ENCODE data around the gene CHCHD3.

Gene CHCHD3

GRCh38 chr7:132861940-132862554 lies 219.8 kb downstream of the CHCHD3 start:
- DNase-seq (ENCODE audit: low spot score), result no peak

DNA sequence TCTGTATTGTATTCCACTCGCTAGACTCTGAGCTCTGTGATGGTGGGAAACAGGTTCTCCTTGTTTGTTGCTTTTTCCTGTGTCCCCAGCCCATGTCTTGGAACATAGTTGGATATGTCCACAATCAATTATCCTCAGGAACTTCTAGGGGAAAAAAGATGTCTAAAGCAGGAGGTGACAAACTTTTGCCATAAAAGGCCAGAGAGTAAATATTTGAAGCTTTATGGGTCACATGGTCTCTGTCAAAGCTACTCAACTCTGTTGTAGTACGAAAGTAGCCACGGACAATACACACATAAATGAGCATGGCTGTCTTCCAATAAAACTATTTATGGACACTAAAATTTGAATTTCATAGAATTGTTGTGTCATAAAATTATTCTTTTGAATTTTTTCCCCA lies 220.5 kb downstream of the CHCHD3 start:
- no peak for DNase-seq (ENCODE audit: low spot score)

GRCh38 chr7:132859199-132859598 lies 222.7 kb downstream of the CHCHD3 start:
- DNase-seq (ENCODE audit: low spot score), result no peak

DNA sequence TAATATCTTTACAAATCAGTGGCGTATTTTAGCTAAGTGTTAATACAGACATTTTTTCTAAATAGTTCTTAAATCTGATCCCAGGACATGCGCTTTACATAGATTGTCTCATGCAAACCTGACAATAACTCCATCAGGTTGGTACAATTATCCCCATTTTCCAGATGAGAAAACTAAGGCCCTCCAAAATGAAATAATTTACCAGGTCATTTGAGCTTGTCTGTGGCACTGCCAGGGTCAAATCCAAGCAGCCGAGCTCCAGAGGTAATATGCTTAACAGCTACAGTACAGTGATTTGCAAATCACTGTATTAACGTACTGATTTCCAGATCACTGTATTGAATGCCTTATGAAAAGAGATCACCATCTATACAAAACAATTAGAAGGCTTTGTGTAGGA lies 223.1 kb downstream of the CHCHD3 start:
- DNase-seq (ENCODE audit: low spot score), result no peak

DNA sequence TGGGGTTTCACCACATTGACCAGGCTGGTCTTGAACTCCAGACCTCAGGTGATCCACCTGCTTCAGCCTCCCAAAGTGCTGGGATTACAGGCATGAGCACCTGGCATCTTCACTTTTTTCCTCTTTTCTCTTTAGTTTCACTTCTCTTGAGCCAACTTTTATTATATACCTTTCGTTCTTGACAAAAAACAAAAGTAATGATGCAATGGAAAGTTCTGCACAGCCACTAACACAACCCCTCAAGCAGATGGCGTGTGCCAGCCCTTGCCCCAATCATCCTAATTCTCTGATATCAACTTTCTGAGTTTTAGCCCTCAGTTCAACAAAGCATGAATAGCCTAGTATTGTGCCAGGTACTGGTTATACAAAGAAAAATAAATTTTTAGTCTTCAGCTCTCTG lies 223.6 kb downstream of the CHCHD3 start:
- DNase-seq (ENCODE audit: low spot score), result no peak

GRCh38 chr7:132857703-132858102 lies 224.2 kb downstream of the CHCHD3 start:
- DNase-seq (ENCODE audit: low spot score), result no peak

DNA sequence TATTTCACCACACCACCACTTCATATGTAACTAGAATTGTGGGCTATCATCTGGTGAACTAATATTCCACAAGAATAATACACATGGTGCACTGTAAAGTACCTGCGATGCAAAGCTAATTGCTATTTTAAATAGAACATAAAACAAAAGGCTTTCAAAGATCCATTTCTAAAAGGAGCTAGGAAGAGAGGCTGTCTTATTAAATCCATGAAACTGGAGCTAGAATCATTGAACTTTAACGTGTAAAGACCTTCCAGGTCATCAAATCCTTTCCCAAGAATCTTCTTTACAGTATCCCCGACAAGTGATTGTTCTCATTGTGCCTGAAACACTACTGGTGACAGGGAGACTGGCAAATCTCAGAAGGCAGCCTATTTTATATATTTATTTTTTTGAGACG lies 224.9 kb downstream of the CHCHD3 start:
- DNase-seq (ENCODE audit: low spot score), result no peak

DNA sequence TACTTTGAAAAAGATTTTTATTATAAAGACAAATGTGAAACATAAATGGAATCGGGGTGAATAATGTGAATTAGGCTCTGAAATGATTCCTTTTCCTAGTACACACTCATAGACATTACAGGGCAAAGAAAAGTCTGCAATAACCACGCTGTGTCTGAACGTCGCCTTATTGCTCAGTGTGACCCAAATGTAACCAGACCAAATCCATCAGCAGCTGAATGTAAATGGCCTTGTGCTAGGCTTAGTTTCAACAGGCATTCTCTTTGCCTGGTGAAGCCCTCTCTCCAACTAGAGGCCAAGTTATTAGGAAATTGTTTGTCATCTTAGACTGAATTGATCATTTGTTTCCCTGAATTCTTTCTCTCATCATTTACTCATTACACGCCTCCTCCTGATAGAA lies 225.5 kb downstream of the CHCHD3 start:
- DNase-seq (ENCODE audit: low spot score), result no peak

DNA sequence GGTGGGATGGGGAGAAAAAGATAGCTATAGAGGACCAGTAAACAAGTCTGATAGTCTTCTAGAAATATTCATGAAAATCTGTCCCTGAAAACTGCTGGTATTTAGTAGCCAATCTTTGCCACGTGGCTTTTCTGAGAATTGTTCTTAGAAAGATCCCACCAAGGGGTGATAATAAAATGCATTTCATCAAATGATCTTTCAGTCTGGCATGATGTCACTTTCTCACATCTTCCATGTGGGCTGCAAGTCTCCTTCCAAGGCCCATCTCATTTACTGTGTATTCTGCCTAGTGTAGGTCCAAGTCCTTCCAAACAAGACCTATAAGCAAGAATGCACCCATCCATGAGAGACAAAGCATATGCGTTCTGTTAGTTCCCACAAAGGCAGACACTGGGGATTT lies 226.0 kb downstream of the CHCHD3 start:
- DNase-seq (ENCODE audit: low spot score), result no peak

- DNase-seq (ENCODE audit: low spot score), result no peak
These were observed 227.7 kb downstream of the CHCHD3 start for GRCh38 chr7:132854238-132854637.

GRCh38 chr7:132847376-132847775 lies 234.5 kb downstream of the CHCHD3 start:
- no peak for DNase-seq (ENCODE audit: low spot score)

DNA sequence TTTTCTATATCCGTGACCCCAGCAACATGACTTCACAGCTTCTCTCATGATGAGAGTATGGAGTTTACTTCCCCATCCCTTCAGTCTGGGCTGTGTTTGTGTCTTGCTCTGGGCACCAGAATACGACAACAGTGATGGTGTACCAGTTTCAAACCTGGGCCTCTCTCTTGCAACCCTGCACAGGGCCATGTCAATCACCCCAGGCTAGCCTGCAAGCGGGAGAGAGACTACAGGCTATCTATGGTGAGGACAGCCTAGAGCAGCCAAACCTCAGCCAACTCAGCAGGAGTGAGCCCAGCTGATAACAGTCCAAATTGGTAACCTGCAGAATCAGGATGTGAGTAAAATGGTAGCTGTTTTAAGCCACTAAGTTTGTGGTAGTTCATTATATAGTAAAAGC lies 235.8 kb downstream of the CHCHD3 start:
- DNase-seq (ENCODE audit: low spot score), result no peak

DNA sequence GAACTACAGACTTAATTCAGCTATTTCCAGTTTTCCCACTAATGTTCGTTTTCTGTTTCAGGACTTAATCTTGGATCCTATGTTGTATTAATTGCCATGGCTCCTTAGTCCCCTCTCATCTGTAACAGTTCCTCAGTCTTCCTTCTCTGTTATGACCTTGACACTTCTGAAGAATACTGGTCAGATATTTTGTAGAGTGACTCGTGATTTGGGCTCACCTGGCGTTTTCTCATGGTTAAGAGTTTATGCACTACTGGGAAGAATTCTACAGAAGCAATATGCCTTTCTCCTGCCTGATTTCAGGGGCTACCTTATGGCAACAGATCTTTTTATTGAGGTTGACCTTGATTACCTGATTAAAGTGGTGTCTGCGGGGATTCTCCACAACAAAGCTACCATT lies 239.4 kb downstream of the CHCHD3 start:
- no peak for DNase-seq (ENCODE audit: low spot score)

- DNase-seq (ENCODE audit: low spot score), result no peak
These were observed 241.7 kb downstream of the CHCHD3 start for GRCh38 chr7:132840199-132840598.

DNA sequence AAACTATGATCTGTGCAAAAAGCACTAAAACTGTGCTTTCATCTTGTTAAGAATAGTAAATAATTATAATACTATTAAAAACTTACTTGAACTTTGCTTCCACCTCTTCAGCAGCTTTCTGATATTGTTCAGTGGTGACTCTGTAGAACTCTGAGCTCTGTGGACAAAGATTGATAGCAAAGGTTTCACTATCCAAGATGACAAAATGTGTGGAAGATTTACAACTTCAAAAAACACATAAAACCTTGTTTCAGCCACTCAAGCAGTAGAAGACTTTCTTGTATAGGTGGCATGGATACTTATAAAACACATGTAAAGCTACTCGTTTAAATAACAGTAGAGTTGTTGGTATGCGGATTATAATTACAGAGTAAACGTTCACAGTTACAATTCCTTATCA lies 243.6 kb downstream of the CHCHD3 start:
- DNase-seq (ENCODE audit: low spot score), result no peak

DNA sequence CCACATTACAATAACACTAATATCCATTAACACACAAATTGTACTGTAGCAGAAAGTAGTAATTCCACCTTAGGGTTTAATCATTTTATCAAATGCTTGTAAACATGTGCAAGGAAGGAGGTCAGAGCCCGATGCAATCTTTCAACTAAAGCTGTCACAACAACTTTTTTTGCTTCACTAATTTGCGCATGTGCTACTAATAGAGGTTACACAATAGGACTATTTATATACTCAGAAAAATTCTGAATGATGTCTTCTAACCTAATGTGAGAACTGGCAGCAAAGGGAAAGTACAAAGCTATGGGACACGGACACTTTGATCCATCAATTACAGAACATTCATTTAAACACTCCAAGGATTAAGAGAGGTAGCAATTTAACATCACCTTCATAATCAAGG lies 244.4 kb downstream of the CHCHD3 start:
- DNase-seq (ENCODE audit: low spot score), result no peak

DNA sequence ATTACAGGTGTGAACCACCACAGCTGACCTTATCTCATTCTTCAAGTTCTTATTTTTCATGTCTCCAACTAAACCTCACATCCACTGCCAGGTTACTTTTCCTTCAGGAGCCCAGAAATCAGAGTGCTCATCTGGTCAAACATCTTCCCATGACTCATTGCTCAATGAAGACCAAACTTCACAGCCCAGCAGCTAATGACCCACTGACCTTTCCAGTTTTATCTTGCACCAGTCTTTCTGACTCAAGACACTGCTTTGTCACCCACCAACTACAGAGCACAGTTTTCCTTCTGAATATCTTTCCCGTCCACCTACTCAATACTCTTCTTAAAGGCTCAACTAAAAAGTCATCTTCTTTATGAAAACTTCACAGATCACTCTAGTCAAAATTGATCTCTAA lies 245.1 kb downstream of the CHCHD3 start:
- no peak for DNase-seq (ENCODE audit: low spot score)

DNA sequence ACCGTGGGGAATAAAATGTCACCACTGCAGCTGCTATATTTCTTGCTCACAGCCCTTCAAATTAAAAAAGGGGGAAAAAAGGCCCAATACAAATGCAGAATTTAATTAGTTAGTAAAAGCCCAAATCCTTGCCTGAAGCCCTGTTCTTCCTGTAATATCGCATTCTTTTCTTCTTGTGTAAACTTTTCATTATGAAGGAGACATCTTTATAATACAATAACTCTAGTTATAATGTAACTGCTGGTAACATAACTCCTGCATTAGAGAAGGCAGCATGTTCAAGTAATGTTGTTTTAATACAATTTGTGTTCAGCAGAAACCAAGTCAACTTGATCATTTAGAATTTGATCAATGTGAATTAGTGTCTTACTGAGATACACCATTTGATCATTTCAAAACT lies 250.9 kb downstream of the CHCHD3 start:
- DNase-seq (ENCODE audit: low spot score), result no peak

GRCh38 chr7:132828502-132828901 lies 253.4 kb downstream of the CHCHD3 start:
- DNase-seq (ENCODE audit: low spot score), result no peak

DNA sequence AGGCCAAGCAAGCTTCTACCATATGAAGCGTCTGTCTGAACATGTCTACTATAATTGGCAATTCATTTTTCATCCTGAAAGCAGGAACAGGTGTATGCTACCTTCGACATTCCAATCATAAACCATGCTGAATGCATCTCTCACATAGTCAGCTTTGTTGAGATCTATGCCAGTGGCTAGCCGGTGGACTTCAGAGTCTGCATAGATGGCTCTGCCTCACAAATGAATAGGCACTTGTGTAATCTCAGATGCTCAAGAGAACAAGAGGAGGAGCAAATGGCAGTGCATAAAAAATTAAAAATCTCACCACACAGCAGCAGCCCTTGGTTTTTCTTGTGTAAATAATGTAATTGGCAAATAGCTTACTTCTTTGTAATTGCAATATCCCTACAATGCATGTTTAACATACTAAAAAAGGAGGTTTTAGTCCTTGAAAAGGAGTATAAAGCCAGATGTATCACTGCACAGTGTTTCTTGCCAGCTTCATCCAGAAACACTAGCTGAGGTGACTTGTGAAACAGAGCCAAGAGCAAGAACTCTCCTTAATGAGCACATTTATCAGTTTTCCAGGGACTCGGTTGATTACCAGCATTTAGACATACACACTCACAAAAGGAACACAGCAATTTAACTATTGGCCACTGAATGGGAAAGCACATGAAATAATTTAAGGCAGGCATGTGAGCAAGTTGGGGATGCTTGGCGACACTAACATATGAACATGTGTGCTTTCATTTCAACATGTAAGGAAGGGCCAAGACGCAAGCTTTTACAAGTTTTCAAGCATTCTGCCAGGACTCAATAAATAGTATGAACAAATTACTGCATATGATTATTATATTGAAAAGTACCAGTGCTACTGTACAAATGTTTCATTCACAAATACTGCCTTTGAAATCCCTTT lies 255.7 kb downstream of the CHCHD3 start:
- DNase-seq (ENCODE audit: low spot score), result no peak

- no peak for DNase-seq (ENCODE audit: low spot score)
These were observed 256.7 kb downstream of the CHCHD3 start for GRCh38 chr7:132825222-132825621.

DNA sequence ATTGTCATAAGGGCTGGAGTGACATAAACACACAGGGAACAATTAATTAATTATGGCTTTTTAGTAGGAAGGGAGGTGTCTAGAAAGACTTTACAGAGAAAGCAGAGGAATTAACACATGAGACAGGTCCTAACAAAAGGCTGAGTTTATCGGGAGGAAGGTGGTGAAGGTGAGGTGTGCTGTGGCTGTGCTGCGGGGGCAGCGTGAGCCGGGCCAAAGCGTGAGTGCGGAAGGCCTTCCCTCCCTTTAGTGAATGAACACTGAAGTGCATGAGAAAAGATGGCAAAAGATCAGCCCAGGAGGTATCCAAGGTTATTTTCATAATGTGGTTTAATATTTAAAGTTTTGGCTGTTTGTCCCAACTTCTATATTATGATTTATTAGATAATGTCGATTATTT lies 262.2 kb downstream of the CHCHD3 start:
- DNase-seq (ENCODE audit: low spot score), result no peak

DNA sequence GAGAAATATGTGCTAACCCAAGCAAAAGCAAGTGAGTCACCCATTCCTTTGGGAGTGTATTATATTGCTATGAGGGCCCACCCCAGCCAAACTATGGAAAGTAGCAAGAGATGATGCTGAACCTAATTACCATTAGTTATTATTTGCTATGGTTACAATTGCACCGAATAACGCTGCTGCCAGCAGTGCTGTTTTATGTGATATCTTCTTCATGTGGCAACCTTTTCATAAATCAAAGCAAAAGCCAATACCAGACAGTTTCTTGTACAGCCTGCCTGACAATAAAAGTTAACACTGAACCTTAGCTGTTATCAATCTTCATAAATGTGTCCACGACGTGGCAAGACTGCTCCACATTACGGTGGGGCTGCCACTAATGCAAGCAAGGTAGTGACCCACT lies 263.9 kb downstream of the CHCHD3 start:
- no peak for DNase-seq (ENCODE audit: low spot score)

Measured in CD4-positive, alpha-beta T cell treated with Interleukin-15 for 4 hours (primary cell).